ENCODE measurements around the gene DCUN1D3.

- no peak for TF ChIP-seq CTCF (conservative IDR thresholded peaks at IDR 0.05 in 1 of 2, IDR thresholded peaks at IDR 0.05 in 1 of 2; ENCODE audit: low read depth in 1 of 2, low read length in 2 of 2)
- TF ChIP-seq EZH2 (IDR thresholded peaks at IDR 0.05; ENCODE audit: low read length, missing control alignments): no peak
These were observed 47.0 kb downstream of the DCUN1D3 start for GRCh38 chr16:20853143-20853542.

Measured in fibroblast of lung (primary cell).